Measurements from ENCODE around the gene SNX30. TPM values are rescaled to one million over a fixed set of nuclear protein-coding genes. Genes with fewer than 3 reads are reported as not detected.

SNX30 gene
- polyA plus RNA-seq, 1 of the 3 experiments (the other 2 are of a cell fraction) = 2.7 TPM

DNA sequence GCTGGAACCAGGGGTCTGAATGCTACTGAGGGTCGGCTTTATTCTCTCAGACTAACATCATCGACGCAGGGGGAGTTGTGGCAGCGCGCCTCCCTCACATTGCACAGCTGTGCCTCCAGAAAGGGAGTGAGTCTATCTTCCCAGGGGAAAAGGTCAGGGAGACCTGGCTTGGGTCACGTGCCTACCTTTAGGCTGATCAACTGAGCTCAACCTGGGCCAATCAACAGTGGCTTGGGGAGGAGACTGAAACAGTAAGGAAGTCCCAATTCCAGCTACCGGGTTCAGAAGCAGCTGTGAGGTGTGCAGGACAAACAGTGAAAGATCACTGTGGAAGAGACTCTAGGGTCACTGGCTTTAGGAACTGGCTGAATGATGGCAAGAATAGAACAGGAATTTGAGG lies 14.3 kb downstream of the SNX30 start:
- POLR2A ChIA-PET = no interaction called here
- 86% methylated on average over 7 of the region's 7 CpGs for WGBS (ENCODE audit: low lambda C conversion rate)
- H3K4me2 ChIP-seq = no peak overlapping the region
- CTCF ChIA-PET = interaction anchor here (1.1 to 1.5 kb wide), 4 partner anchors 9 to 80 kb away, joined by 3 to 4 read pairs (median 3); no protein-coding TSS in a partner anchor
- no peak for DNase-seq
- no peak overlapping the region for H3K4me3 ChIP-seq (ENCODE audit: low read depth in 2 of 2, low read length in 1 of 2)
- no peaks in the 10 kb centered on the region for H3K9me3 ChIP-seq
- H2AFZ ChIP-seq (ENCODE audit: low read depth) = no peak overlapping the region
- peaks cover 4% of the 10 kb centered on the region; the same call in 1 of the 2 replicates for H3K79me2 ChIP-seq (ENCODE audit: insufficient read depth)
- TF ChIP-seq GABPA (IDR thresholded peaks at IDR 0.05; ENCODE audit: low read depth) (no peak), ZBTB33 (IDR thresholded peaks at IDR 0.05; ENCODE audit: borderline replicate concordance, low read depth) (no peak), SMC3 (IDR thresholded peaks at IDR 0.05; ENCODE audit: low read depth, low read length) (no peak), RAD21 (IDR thresholded peaks at IDR 0.05; ENCODE audit: low read length) (no peak), CHD2 (IDR thresholded peaks at IDR 0.05; ENCODE audit: low read length, partially characterized antibody) (no peak), PBX3 (IDR thresholded peaks at IDR 0.05) (no peak), TAF1 (IDR thresholded peaks at IDR 0.05; ENCODE audit: borderline replicate concordance, low read depth, low read length) (no peak)
- TF ChIP-seq, protein P1, sequence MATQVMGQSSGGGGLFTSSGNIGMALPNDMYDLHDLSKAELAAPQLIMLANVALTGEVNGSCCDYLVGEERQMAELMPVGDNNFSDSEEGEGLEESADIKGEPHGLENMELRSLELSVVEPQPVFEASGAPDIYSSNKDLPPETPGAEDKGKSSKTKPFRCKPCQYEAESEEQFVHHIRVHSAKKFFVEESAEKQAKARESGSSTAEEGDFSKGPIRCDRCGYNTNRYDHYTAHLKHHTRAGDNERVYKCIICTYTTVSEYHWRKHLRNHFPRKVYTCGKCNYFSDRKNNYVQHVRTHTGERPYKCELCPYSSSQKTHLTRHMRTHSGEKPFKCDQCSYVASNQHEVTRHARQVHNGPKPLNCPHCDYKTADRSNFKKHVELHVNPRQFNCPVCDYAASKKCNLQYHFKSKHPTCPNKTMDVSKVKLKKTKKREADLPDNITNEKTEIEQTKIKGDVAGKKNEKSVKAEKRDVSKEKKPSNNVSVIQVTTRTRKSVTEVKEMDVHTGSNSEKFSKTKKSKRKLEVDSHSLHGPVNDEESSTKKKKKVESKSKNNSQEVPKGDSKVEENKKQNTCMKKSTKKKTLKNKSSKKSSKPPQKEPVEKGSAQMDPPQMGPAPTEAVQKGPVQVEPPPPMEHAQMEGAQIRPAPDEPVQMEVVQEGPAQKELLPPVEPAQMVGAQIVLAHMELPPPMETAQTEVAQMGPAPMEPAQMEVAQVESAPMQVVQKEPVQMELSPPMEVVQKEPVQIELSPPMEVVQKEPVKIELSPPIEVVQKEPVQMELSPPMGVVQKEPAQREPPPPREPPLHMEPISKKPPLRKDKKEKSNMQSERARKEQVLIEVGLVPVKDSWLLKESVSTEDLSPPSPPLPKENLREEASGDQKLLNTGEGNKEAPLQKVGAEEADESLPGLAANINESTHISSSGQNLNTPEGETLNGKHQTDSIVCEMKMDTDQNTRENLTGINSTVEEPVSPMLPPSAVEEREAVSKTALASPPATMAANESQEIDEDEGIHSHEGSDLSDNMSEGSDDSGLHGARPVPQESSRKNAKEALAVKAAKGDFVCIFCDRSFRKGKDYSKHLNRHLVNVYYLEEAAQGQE (IDR thresholded peaks at IDR 0.05; ENCODE audit: low read depth, low read length) = no peak
- H3K9me2 ChIP-seq = no peaks in the 10 kb centered on the region
- no peaks in the 10 kb centered on the region for H3K36me3 ChIP-seq (replicated peaks in 1 of 2; ENCODE audit: control insufficient read depth in 1 of 2, insufficient read depth in 2 of 2, low read length in 1 of 2)
- H3K9ac ChIP-seq = no peak overlapping the region
- H3K27ac ChIP-seq (ENCODE audit: low read depth in 2 of 2, low read length in 1 of 2) = no peak overlapping the region
- H4K20me1 ChIP-seq (ENCODE audit: insufficient read depth) = no peaks in the 10 kb centered on the region
- H3K27me3 ChIP-seq (ENCODE audit: insufficient read depth) = no peaks in the 10 kb centered on the region
- H3F3A ChIP-seq (replicated peaks; ENCODE audit: insufficient read depth) = no peaks in the 10 kb centered on the region
- no peaks in the 10 kb centered on the region; a peak in 1 of 4 replicates for H3K4me1 ChIP-seq (ENCODE audit: control insufficient read depth in 1 of 2, insufficient read depth in 2 of 2, low read depth in 1 of 2, low read length in 1 of 2)

DNA sequence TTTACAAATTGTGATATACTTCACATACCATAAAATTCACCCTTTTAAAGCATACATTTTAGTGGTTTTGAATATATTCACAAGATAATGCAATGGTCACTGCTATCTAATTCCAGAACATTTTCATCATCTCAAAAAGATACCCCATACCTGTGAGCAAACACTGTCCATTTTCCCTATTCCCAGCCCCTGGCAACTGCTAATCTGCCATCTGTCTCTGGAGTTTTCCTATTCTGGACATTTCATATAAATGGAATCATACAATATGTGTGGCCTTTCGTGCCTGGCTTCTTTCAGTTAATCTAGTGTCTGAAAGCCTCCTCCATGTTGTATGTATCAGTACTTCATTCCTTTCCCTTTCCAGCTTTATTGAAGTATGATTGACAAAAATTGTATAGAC lies 14.7 kb downstream of the SNX30 start:
- Histone ChIP-seq H3K4me3 (ENCODE audit: low read depth in 2 of 2, low read length in 1 of 2) (no peak overlapping the region), H4K20me1 (ENCODE audit: insufficient read depth) (no peaks in the 10 kb centered on the region), H3K9ac (no peak overlapping the region), H2AFZ (ENCODE audit: low read depth) (no peak overlapping the region), H3K4me2 (no peak overlapping the region), H3K79me2 (ENCODE audit: insufficient read depth) (peaks cover 4% of the 10 kb centered on the region; the same call in 1 of the 2 replicates), H3K27ac (ENCODE audit: low read depth in 2 of 2, low read length in 1 of 2) (no peak overlapping the region), H3F3A (replicated peaks; ENCODE audit: insufficient read depth) (no peaks in the 10 kb centered on the region), H3K27me3 (ENCODE audit: insufficient read depth) (no peaks in the 10 kb centered on the region), H3K9me2 (no peaks in the 10 kb centered on the region), H3K4me1 (ENCODE audit: control insufficient read depth in 1 of 2, insufficient read depth in 2 of 2, low read depth in 1 of 2, low read length in 1 of 2) (no peaks in the 10 kb centered on the region; a peak in 1 of 4 replicates), H3K9me3 (no peaks in the 10 kb centered on the region), H3K36me3 (replicated peaks in 1 of 2; ENCODE audit: control insufficient read depth in 1 of 2, insufficient read depth in 2 of 2, low read length in 1 of 2) (no peaks in the 10 kb centered on the region)
- no peak for TF ChIP-seq POLR2AphosphoS5 (IDR thresholded peaks at IDR 0.05; ENCODE audit: low read depth, low read length)
- TF ChIP-seq USF1 (IDR thresholded peaks at IDR 0.05; ENCODE audit: borderline replicate concordance, low read depth) = no peak
- no peak for TF ChIP-seq ZBTB33 (IDR thresholded peaks at IDR 0.05; ENCODE audit: borderline replicate concordance, low read depth)
- no peak for TF ChIP-seq TEAD4 (IDR thresholded peaks at IDR 0.05; ENCODE audit: borderline replicate concordance, insufficient read depth)
- no peak for TF ChIP-seq GATA2 (CRISPR knock-in tag; IDR thresholded peaks at IDR 0.05)
- TF ChIP-seq MEF2A (IDR thresholded peaks at IDR 0.05; ENCODE audit: borderline replicate concordance, low read depth) = no peak
- TF ChIP-seq FOSL2 (IDR thresholded peaks at IDR 0.05; ENCODE audit: borderline replicate concordance, low read depth) = no peak
- no peak for TF ChIP-seq SIN3A (IDR thresholded peaks at IDR 0.05; ENCODE audit: borderline replicate concordance, low read depth, low read length)
- 96% methylated on average over 1 of the region's 1 CpG for WGBS (ENCODE audit: low lambda C conversion rate)
- ChIA-PET POLR2A (no interaction called here), CTCF (interaction anchor here (1.1 to 1.5 kb wide), 4 partner anchors 8 to 79 kb away, joined by 3 to 4 read pairs (median 3); no protein-coding TSS in a partner anchor)
- no peak for DNase-seq

Measured in SK-N-SH (cell line).